GM04503 (cell line): ENCODE data around the gene CYP26B1.

Experiments used
- DNase-seq: peaks from one replicate; pipeline ENCODE4 v3.0.0-alpha.2; 2012; ENCODE audit warnings: low read depth

Gene CYP26B1

DNA sequence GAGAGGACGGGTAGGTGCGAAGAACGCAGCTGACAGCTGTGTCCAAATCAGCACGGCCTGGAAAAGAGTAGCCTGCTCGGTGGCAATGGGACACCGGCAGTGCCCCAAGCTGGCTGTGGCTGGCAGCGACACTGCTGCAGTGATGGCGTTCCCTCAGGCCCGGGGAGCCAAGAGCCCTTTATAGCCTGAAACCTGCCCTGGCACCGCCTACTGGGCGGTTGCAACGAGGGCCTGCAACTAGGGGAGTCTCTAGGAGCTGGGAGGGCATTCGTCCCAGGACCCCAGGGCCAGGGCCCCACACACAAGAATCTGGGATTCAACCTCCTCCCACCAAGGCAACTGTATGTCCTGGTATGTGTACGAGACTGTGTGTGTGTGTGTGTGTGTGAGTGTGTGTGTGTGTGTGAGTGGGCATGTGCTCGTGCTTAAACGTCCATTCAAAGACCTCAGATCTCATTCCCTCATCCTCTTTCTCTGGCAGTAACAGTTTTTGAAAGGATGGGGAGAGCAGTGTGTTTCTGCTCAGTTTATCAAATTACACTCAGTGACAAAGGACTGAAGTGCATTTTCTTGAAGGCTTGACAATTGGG is 6.8 kb upstream of the CYP26B1 start:
- DNase-seq: no peak

DNA sequence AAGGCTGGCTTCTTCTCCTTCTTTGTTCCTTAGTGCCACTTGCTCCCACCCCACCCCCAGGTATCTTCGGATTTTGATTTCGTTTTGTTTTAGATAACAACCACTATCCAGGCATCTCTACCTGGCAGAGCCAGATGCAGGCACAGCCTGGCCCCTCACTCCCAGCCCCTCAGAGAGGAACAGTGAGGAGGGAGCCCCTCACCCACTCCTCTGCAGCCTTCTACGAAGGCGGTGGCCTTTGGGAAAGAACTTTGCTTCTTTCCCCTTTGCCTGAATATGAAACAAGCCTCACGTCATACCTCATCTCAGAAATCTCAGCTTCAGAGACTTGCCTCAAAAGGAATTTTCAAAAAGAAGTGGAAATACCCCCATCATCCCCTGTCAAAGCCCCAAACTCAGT is 6.3 kb upstream of the CYP26B1 start:
- no peak for DNase-seq

DNA sequence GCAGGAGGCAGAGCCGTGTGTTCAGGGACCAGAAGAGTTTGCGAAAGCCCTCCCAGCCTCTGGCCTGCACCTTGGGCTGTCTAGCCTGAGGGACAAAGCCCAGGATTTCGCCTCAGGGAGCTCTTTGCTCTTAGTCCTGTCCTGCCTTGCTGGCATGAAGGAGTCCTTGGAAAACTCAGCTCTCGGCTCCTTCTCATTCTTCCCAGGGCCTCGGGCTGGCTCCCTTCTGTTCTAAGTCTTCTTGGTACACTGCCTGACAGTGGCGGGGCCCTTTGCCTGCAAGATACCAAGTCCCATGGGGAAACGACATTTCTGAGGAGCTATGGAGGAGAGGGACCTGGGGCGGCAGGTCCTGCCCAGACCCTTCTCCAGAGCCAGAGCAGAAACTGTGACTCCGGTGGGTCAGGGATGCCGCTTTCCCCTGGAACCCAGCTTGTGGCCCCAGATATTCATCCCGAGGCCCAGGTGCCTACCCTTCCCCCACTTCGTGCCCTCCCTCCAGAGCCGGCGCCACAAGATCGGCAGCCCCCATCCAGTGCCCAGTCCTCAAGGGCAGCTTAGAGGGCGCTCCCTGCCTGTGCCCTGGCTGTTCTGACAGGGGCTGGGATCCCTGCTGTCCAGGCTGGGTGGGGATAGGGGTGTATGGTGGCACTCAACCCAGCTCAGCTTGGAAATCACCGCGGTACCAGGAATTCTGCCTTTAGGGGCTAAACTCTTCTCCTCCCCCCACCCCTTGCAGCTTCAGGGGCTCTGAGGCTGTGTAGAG is 5.5 kb upstream of the CYP26B1 start:
- no peak for DNase-seq

DNA sequence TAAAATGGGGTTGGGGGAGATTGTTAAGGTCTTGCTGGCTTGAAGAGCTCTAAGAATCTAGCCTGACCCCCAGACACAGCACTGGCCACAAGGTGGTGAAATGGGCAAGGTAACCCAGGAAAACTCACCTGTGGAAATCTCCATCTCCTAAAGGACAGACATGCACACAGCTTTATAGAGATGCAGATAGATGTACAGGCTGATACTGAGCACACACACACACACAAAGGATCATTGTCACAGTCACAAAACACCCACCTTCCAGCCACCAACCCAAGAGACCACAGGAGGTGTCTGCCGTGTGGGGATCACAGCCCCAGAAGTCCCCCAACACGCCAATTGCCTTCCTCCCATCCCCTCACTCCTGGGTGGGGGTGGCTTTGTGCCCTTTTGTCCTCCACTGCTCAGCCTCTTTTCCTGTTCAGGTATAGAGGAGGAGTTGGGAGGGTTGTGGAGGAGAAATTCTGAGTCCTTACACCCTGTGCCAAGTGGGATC is 3.2 kb upstream of the CYP26B1 start:
- no peak for DNase-seq

DNA sequence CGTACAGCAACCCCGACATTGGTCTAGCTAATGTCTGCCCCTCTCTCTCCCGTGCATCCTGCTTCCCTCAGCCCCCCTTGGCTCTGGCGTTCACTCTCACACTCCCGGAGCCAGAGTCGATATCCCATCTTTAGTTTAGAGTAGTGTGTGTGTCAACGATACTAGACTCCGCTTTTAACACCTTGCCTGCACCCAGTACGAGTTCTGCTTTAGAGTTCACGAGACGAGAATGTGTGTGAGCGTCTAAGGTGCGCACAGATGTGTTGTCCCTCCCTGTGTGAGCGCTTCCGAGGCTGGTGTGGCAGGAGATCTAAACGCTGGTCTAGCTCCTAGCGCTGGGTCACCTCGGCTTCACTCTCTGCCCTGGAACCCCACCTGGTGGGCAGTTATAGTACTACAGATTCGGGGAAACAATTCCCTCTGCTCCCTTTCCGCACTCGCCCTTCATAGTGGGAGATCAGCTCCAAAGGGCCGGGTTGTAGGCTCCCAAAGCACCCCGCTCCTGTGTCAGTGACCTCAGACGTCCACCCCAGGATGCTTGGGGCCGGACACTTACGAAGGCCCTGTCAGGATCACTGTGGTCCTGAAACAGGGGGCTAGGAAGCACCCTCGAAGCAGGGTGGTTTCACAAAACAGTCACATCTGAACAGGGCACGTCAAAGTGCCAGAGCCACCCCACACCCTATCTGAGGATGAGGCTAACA is 2.6 kb upstream of the CYP26B1 start:
- DNase-seq: peak; percentile 14

DNA sequence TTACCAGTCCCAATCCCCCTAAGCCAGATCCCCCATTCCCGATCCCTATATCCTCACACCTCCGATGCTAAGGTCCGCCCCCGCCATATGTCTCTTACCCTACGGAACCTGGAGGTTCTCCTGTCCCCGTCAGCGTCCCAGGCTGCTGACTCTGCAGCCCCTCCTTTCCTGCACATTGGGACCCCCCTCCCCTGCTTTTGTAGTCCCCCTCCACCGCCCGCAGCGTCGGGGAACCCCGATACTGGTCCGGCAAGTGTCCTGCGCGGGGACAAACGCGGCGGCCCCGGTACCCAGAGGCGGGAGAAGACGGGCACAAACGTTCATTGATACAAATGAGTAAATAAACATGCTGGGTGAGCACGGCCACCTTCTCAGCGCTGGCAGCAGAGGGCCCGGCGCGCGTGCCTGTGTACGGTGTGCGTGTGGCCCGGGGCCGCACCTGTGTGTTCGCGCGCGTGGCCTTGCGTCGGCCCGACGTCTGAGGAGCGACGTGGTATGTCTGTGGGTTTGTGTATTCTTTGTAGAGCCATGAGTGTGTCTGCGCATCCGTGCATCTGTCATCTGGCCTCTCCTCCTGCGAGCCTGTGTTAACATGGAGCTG is 2.0 kb upstream of the CYP26B1 start:
- DNase-seq: no peak

DNA sequence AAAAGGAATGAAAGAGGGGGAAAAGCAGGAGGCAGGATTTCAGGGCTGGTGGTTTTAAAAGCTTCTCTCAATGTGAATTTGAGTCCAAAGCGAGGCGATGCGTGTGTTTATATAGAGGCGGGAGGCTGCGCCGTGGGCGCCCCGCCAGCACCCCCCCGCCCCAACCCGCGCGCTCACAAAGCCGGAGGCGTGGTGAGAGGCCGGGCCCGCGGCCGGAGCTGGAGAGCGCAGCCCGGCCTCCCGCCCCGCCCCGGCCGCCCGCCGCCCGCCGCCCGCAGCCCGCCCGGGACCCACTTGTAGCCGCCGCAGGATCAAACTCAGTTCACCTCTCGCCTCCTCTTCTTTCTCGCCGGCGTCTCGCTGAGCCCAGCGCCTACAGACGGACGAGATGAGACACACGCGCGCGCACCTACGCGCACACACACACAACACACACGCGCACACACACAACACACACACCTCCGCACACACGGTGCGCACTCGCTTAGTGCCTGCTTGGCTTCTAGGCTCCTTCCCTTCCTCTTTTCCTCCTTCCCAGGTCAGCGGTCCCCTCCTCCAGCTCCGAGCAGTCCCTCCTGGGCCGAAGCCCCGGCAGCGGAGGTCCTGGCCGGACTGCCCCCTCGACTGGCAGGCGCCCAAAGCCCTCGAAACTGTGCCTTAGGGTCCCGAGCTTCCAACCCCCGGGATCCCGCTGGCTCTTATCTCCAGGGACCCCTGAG is 1.3 kb upstream of the CYP26B1 start:
- DNase-seq: no peak

DNA sequence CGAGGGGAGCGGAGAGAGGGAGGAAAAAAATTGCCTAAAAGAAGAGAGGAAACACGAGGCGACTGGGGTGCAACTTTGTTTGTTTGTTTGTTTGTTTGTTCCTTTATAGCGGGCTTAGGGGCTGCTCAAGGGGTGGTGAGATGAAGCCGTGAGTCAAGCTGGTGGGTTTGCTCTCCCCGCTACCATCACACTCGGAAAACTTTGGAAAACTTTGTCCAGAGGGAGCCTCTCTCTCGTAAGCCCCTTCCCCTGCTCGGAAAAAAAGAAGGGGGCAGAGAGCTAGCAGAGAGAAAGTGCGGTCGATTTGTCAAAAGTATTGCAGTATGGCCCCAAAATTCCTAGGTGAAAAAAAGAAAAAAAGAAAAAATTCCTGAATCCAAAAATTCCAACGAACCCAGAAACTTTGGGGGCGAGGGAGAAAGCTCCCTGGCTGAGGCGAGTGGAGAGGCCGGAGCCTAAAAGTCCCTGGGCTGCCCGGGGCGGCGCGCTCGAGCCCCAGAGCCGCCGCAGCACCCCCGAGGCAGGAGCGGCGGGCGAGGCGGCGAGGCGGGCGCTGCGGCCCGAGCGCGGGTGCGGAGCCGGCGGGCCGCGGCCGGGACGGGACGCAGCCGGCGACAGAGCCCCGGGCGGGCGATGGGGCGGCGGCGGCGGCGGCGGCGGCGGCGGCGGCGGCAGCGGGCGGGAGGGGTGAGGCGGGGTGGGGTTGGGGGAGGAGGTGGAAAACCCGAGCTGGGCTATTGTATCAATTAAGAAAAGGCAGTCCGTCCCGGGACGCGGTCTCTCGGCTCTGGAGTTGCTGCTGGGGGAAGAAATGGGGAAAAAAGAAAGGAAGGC is 558 bp upstream of the CYP26B1 start:
- no peak for DNase-seq

DNA sequence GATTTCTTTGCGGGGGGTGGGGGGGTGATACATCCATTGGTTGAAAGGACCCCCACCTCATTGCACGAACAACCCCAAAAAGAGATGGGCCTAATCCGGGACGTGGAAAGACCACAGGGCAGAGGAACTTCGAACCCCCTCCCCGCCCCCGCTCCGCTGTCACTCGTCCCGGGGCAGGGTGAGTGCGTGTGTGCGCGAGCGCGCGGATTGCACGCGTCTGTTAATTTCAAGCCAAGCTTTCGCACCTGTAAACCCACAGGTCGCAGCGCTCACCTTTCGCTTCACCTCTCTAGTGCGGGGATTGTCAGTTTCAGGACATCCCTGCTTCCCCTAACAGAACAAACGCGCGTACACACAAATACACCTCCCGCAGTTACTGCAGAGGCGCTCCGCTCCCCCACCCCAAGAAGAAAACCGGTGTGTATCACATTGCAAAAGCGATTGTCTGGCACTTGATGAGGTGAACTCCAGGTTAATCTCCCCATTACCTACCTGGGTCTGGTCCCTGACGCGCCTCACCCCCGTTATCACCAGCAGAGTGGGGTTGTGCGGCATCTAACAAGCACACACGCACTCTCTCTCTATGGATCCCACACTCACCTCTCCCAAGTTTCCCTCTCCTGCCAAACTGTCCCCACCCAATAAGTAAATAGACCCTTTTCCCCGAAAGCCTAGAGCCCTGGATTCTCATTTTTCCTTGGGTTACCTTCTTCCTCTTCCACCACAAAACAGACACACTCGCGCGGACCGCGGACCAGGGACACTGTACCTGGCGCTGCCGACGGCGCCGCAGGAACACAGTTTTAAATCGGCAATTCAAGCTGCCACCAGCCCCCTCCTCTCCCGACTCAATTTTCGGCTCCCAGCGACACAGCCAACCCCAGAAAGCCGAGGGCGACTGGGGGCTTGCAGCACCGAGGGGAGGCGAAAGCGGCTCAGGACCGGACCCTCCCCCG is 1.0 kb downstream of the CYP26B1 start:
- DNase-seq: no peak

DNA sequence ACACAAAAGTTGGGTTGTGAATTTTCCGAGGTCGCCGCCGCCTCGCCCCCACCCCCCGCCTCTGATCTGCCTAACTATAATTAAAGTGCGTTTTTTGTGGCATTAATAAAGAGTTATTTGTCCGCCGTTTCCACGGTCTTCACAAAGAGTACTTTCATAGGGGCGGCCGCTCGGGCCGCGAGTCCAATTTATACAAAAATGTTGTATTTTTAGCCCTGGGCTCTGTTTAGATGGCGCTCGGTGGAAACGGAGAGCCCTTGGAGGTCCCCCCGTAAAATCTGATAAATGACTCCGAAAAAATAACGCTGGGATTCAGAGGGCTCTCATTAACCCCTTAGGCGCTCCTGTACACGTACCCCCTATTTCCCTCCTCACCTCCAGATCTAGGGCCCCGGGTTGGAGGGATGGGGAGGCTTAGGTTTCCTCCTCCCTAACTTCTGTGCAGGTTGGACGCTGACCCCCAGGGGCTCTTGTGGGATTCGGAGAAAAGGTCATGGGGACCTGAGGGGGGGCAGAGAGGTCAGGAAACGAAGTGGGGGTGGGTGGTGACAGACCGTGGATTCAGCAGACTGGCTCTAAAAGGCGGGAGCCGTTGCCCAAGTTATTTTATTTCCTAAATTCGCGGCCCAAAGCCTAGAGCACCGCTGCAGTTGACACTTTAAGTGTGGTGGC is 1.9 kb downstream of the CYP26B1 start:
- no peak for DNase-seq

DNA sequence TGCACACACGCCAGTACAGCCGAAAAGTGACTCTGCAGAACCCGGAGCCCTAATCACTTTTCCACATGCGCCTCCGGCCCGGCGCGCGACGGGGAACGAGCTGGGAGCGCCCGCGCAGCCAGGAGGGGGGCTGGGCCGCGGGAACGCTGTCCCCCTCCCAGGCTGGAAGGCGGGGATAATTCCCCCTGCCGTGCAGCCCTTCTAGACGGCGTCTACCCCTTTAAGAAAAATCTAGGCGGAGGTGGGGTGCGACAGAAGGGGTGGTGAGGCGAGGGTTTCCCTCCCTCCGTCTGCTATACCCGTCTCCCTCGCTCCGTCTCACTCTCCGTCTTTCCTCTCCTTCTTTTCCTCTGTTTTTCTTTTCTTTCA is 2.4 kb downstream of the CYP26B1 start:
- no peak for DNase-seq

DNA sequence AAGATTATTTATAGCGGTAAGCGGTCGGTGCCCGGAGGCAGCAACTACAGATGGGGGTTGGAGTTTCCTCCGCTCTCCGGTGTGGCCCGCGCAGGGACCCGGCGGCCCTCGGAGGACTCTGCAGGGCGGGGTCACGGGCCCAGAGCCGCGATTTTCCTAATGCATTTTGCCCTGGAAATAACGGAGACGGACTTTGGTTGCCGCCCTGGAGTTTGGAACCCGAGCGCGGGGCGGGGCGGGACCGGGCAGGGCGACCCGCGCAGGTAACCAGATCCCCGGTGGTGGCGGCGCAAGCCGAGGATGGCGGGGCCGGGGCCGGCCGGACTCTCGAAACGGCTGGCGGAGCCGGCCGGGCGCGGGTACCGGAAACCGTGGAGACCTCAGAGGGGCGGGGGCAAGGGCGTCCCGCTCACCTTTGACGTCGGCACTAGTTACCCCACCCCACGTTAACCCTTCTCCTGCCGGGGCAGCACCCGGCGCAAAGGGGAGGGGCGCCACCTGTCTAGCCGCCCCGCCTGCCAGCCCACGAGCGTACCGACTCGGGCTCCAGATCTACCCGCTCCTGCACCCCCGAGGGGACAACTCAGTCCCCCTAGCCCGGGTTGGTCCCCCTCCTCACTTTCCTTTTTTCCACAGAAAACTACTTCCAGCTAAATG is 2.9 kb downstream of the CYP26B1 start:
- DNase-seq: no peak

DNA sequence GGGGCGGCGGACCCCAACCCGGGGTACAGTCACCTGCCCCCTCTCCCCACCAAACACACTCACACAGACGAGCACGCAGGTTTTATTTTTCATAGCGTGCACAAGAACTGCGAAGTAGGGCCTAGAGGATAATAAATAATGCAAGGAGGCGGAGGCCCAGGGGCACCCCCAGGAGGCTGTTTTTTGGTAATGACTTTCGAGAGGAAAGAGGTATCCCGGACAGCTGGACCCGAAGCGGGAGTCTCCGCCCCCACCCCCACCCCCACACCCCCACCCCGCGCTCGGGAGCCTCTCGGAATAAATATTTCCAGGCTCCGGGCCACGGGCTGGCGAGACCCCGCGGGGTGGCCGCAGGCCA is 3.4 kb downstream of the CYP26B1 start:
- no peak for DNase-seq

DNA sequence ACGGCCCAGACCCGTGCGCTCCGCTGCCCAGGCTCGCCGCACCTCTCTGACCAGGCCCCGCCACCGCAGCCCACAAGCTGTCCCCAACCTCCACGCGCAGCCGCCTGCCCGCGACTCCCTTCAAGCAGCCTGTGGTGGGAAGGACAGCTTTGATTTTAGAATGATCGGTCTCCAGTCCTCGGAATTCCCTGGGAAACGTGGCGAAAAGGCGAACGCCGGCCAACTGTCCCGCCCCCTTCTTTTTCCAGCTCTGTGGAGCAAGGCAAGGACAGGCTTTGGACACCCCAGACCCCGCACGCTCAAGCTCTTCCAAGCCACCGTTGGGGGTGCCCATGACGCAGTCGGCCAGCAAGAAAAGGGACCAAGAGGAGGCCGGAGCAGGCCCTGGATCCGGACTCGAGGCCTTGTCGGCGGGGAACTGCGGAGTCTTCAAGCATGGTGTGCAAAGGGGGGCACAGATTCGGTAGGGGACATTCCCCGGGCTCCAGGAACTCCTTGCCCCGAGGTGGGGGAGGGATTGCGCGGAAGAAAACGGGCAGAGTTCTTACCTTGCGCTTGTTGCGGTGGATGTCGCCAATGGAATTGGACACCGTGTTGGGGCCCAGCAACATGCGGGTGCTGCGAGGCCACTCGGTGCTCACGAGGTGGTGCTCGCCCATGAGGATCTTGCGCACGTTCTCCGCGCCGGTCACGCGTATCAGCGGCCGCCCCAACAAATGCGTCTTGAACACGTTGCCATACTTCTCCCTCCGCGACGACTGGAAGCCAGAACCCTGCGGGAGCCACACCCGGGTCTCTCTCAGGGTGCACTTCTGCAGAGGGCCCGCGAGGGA is 4.0 kb downstream of the CYP26B1 start:
- DNase-seq: no peak

DNA sequence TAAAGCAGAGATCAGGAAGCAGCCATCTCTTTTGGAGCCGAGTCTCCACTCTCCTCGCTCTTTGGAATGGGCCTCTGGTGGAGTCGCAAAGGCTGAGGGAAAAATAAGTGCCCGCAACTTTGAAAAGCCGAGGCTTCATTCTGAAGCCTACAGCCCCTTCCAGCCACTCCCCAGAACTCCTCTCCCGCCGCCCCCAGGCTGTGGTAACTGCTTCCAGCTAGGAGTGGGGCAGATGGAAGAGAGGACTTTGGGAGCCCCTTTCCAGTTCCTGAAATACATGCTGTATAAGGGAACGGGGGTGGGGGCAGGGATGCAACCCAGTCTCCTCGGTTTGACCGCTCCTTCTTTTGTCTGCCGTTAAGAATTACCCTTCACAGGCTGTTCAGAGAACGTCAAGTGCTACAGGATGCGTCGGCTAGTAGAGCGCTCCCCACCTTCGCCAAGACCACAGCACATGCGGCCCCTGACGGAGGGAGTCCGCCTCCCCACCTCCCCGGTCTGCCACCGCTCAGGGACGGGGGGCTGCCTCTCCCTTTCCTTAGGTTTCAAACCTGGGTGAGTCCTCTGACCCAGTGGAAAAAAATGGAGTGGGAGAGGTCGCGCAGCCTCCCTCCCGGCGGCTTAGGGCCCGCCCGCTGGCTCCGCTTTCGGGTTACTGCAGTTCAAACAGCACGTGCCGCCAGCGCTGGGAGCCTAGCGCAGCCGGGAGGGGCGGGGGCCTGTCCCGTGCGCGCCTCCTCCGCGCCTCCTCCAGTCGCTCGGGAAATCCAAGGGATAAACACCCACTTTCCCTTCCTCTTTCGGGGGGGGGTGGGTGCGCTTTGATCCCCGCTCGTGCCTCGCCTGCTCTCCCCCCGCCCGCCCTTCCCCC is 4.9 kb downstream of the CYP26B1 start:
- DNase-seq: no peak

DNA sequence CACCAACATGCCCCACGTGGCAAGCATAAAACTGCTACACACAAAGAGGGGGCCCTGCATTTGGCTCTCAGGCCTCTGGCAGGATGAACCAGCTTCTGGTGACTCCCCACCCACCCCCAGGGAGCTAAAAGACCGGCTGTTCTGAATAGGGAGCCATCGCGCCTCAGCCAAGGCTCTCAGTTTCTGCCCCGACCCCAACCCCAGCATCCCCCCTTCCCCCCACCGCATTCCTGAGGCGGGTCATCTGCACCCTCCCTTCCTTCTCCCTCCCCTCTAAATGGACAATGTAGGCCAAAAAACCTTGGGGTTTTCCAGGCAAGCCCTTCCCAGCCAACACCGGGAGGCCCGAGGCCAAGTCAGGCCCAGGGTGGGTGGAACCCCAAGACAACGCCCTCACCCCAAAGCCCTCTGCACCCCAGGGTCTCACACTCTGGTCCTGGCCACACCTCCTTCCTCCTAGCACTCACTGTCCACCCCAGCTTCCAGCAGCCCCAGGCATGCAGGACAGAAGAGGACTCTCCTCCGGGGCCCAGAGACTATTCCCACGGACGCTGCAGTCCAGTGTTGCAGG is 5.7 kb downstream of the CYP26B1 start:
- no peak for DNase-seq
